ENCODE results near the gene CNTN4.

CNTN4 gene

DNA sequence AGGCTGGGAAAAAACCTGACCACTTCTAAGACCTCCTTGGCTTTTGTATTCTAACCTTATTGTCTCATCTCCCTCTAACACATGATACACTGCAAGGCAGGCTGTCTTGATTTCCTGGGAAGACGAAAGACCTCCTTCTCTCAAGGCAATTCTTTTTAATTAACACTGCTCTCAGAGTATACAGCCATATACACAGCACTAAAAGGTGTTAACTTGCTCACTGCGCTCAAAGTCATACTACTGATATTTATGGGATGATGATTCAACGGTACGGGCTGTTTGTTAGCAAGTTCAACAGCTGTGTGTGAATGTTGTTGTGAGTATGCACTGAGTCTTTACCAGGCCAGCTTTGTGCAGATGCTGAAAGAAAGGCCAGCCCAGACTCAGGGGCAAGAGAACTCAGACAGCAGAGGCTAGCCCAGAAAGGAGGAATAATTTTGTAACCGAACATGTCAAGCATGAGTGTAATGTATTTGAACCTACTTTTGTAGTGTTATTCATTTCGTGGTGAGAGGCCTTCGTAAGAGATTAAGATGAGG lies 781.6 kb downstream of the CNTN4 start:
- TF ChIP-seq, protein P1, sequence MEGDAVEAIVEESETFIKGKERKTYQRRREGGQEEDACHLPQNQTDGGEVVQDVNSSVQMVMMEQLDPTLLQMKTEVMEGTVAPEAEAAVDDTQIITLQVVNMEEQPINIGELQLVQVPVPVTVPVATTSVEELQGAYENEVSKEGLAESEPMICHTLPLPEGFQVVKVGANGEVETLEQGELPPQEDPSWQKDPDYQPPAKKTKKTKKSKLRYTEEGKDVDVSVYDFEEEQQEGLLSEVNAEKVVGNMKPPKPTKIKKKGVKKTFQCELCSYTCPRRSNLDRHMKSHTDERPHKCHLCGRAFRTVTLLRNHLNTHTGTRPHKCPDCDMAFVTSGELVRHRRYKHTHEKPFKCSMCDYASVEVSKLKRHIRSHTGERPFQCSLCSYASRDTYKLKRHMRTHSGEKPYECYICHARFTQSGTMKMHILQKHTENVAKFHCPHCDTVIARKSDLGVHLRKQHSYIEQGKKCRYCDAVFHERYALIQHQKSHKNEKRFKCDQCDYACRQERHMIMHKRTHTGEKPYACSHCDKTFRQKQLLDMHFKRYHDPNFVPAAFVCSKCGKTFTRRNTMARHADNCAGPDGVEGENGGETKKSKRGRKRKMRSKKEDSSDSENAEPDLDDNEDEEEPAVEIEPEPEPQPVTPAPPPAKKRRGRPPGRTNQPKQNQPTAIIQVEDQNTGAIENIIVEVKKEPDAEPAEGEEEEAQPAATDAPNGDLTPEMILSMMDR (IDR thresholded peaks at IDR 0.05) = no peak
- peak overlapping the region; percentile 6 for H3K27ac Mint-ChIP-seq
- H3K9me3 Mint-ChIP-seq = no peaks in the 10 kb centered on the region

DNA sequence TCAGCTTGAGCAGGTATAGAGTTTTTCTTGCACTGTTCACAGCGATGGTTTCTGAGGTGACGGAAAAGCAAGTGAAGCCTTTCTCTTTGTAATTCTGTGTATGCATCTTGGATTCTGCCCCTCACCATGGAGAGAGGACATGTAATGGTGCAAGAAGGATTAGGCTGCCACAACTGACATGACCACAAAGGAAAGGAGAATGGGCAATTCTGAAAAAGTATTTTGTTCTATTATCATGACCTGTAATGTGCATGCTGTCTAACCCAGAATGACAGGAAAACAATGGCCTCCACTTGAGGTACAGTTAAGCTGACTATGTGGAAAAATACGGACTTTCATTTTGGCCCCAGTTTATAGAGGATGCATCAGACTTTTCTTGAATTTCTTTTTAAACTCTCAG lies 784.6 kb downstream of the CNTN4 start:
- H3K9me3 Mint-ChIP-seq = no peaks in the 10 kb centered on the region
- TF ChIP-seq, protein P1 (IDR thresholded peaks at IDR 0.05) = no peak
- H3K27ac Mint-ChIP-seq = no peak overlapping the region
- no peak overlapping the region for H3K4me3 Mint-ChIP-seq
- no peaks in the 10 kb centered on the region for H3K36me3 Mint-ChIP-seq (ENCODE audit: low read depth)
- H3K4me1 Mint-ChIP-seq = peaks cover 11% of the 10 kb centered on the region
- no peak for DNase-seq
- H3K27me3 Mint-ChIP-seq (ENCODE audit: low read depth, poor library complexity) = peaks cover 3% of the 10 kb centered on the region

More for the DNA sequence above, 781.6 kb downstream of the CNTN4 start:
- Mint-ChIP-seq H3K4me1 (no peaks in the 10 kb centered on the region), H3K27me3 (ENCODE audit: low read depth, poor library complexity) (no peaks in the 10 kb centered on the region), H3K36me3 (ENCODE audit: low read depth) (no peaks in the 10 kb centered on the region), H3K4me3 (no peak overlapping the region)
- DNase-seq = no peak

DNA sequence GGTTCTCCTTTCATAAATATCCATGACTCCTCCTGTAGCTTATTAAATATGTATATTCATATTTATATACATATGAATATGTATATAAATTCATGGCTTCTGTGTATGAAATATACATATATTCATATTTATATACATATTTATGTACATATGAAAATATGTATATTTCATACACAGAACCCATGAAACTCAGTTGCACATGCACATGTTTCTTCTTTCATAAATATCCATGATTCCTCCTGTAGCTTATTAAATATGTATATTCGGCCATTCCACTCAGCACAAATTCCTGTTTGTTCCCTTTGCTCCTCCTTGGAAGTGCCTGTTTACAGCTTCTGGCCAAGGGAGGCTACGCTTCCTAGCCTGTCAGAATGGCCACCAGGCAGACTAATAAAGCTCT lies 789.9 kb downstream of the CNTN4 start:
- Mint-ChIP-seq H3K36me3 (ENCODE audit: low read depth) (no peaks in the 10 kb centered on the region), H3K27ac (no peak overlapping the region), H3K4me1 (peaks cover 11% of the 10 kb centered on the region), H3K4me3 (no peak overlapping the region), H3K9me3 (no peaks in the 10 kb centered on the region), H3K27me3 (ENCODE audit: low read depth, poor library complexity) (peaks cover 3% of the 10 kb centered on the region)
- no peak for DNase-seq
- TF ChIP-seq, protein P1 (IDR thresholded peaks at IDR 0.05) = no peak

DNA sequence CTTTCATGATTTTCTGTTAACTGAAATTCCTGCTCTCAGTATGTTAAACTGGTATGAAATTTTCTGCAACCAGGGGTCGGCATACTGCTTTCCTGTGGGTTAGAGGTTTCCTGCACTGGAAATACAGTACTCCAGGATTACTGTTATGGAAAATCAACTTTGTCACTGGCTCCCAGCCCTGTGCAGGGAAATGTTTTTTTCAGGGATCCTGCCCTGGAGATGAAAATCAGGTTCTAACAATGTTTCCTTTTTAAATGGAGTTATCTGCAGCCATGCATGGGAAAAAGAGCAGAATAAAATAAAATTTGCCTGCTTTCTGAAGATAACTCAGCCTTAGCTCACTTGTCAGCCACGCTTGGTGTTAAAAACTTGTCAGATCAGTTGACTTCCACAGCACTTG lies 791.1 kb downstream of the CNTN4 start:
- Mint-ChIP-seq H3K9me3 (no peaks in the 10 kb centered on the region), H3K36me3 (ENCODE audit: low read depth) (no peaks in the 10 kb centered on the region), H3K4me3 (no peak overlapping the region), H3K27ac (no peak overlapping the region), H3K27me3 (ENCODE audit: low read depth, poor library complexity) (peaks cover 3% of the 10 kb centered on the region), H3K4me1 (peaks cover 11% of the 10 kb centered on the region)
- no peak for DNase-seq
- TF ChIP-seq, protein P1 (IDR thresholded peaks at IDR 0.05) = no peak

DNA sequence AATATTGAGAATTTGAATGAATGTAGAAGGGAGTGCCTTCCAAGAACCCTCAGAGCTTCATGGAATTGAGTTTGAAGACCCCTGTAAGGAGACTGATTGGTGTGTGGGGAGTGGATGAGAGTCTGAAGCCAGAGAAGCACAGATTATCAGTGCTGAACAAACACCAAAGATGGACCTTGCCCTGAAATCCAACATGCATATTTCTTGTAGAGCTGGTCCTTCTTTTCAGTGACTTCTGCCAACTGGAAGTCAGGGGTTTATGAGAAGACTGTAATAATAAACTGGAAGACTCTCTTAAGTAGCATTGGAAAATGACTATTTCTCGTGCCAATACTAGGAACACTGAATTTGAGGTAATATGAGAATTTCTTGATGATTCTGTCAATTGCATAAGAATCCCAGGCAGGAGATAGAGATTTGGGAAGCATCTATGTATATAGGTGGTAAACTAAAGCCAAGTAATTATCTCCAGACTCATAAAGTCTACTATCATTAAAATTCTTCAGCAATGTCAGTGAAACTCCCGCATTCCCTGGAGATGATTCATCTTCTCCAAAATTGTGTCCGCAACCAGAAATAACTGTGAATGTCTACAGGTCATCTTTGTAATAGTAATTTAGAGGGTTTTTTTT lies 797.8 kb downstream of the CNTN4 start:
- Mint-ChIP-seq H3K4me1 (peaks cover 5% of the 10 kb centered on the region), H3K4me3 (no peak overlapping the region), H3K27ac (no peak overlapping the region), H3K27me3 (ENCODE audit: low read depth, poor library complexity) (no peaks in the 10 kb centered on the region), H3K36me3 (ENCODE audit: low read depth) (no peaks in the 10 kb centered on the region), H3K9me3 (no peaks in the 10 kb centered on the region)
- no peak for DNase-seq
- TF ChIP-seq, protein P1 (IDR thresholded peaks at IDR 0.05) = no peak

DNA sequence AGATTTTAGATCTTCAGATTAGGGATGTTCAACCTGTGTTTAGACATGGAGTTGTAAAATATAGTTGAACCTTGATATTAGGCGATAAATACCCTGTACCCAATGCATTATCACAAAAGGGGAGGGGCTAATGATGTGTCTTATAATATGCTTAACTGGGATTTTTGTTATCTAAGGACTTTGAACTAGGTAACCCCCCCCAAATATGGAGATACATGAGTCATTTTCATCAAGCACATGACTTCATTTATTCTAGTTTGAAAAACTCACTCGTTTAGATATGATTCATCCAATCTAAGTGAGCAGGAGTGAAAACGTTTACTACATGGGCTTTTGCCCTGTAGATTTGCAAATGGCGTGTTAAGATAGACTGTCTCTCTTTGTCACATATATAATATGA lies 799.2 kb downstream of the CNTN4 start:
- DNase-seq = no peak
- Mint-ChIP-seq H3K4me3 (no peak overlapping the region), H3K9me3 (no peaks in the 10 kb centered on the region), H3K27me3 (ENCODE audit: low read depth, poor library complexity) (no peaks in the 10 kb centered on the region), H3K27ac (no peak overlapping the region), H3K4me1 (peaks cover 5% of the 10 kb centered on the region), H3K36me3 (ENCODE audit: low read depth) (no peaks in the 10 kb centered on the region)
- TF ChIP-seq, protein P1 (IDR thresholded peaks at IDR 0.05) = no peak

Data from nephron progenitor cell (in vitro differentiated cells).